ENCODE data around the gene INAFM2.

Gene INAFM2

GRCh38 chr15:40340740-40341400, 17.4 kb downstream of the INAFM2 start, which contains the start of gene CCDC9B:
CCDC9B (minus strand) TSS chr15:40340939; CDS start chr15:40340819, 120 bp downstream.
- H3K9me3 Mint-ChIP-seq: no peaks in the 10 kb centered on the region
- H3K27ac Mint-ChIP-seq: peak within 1 kb of the TSS; percentile 88
- H3K4me1 Mint-ChIP-seq: peaks cover 45% of the 10 kb centered on the region
- H3K4me3 Mint-ChIP-seq: no peak within 1 kb of the TSS
- peak; percentile 46 for DNase-seq
- no peak for TF ChIP-seq CTCF (IDR thresholded peaks at IDR 0.05)
- H3K36me3 Mint-ChIP-seq (ENCODE audit: low read depth): no peaks in the 10 kb centered on the region
- peaks cover 13% of the 10 kb centered on the region for H3K27me3 Mint-ChIP-seq (ENCODE audit: low read depth, poor library complexity)

- DNase-seq: no peak
- H3K27ac Mint-ChIP-seq: no peak overlapping the region
- H3K4me3 Mint-ChIP-seq: no peak overlapping the region
- H3K4me1 Mint-ChIP-seq: peaks cover 41% of the 10 kb centered on the region
- TF ChIP-seq CTCF (IDR thresholded peaks at IDR 0.05): no peak
- peaks cover 15% of the 10 kb centered on the region for H3K27me3 Mint-ChIP-seq (ENCODE audit: low read depth, poor library complexity)
- no peaks in the 10 kb centered on the region for H3K9me3 Mint-ChIP-seq
- no peaks in the 10 kb centered on the region for H3K36me3 Mint-ChIP-seq (ENCODE audit: low read depth)
Measured at GRCh38 chr15:40342416-40343320, 19.2 kb downstream of the INAFM2 start.

- Mint-ChIP-seq H3K9me3 (no peaks in the 10 kb centered on the region), H3K36me3 (ENCODE audit: low read depth) (no peaks in the 10 kb centered on the region), H3K27me3 (ENCODE audit: low read depth, poor library complexity) (peaks cover 15% of the 10 kb centered on the region), H3K4me3 (no peak overlapping the region), H3K4me1 (peaks cover 33% of the 10 kb centered on the region), H3K27ac (no peak overlapping the region)
- DNase-seq: no peak
- no peak for TF ChIP-seq CTCF (IDR thresholded peaks at IDR 0.05)
Measured at GRCh38 chr15:40343512-40343911, 20.0 kb downstream of the INAFM2 start.

GRCh38 chr15:40344217-40344616, 20.7 kb downstream of the INAFM2 start:
- Mint-ChIP-seq H3K4me1 (peaks cover 31% of the 10 kb centered on the region), H3K9me3 (no peaks in the 10 kb centered on the region), H3K27ac (no peak overlapping the region), H3K27me3 (ENCODE audit: low read depth, poor library complexity) (peaks cover 15% of the 10 kb centered on the region), H3K36me3 (ENCODE audit: low read depth) (no peaks in the 10 kb centered on the region), H3K4me3 (no peak overlapping the region)
- no peak for DNase-seq
- no peak for TF ChIP-seq CTCF (IDR thresholded peaks at IDR 0.05)

- H3K4me1 Mint-ChIP-seq: peaks cover 28% of the 10 kb centered on the region
- H3K27ac Mint-ChIP-seq: no peak overlapping the region
- H3K9me3 Mint-ChIP-seq: no peaks in the 10 kb centered on the region
- peak; percentile 62 for TF ChIP-seq CTCF (IDR thresholded peaks at IDR 0.05)
- peak; percentile 69 for DNase-seq
- peaks cover 12% of the 10 kb centered on the region for H3K27me3 Mint-ChIP-seq (ENCODE audit: low read depth, poor library complexity)
- no peak overlapping the region for H3K4me3 Mint-ChIP-seq
- H3K36me3 Mint-ChIP-seq (ENCODE audit: low read depth): no peaks in the 10 kb centered on the region
Measured at GRCh38 chr15:40344631-40345120, 21.2 kb downstream of the INAFM2 start.
